DOHH2 (cell line): ENCODE results near the gene RNF167.

Source experiments
- EZH2phosphoT487 ChIP-seq: fragments of 200-600 bp; sonication (generic); IDR thresholded peaks from 2 replicates; pipeline ENCODE4 v1.6.1; 2017; ENCODE audit warnings: borderline replicate concordance, mild to moderate bottlenecking, antibody characterized with exemption, low read length, moderate library complexity, mixed read lengths
- TF ChIP-seq, protein P1 (sequence below): fragments of 200-600 bp; sonication (generic); IDR thresholded peaks from one replicate; pipeline ENCODE4 v1.5.1; 2014; ENCODE audit warnings: antibody characterized with exemption, mild to moderate bottlenecking, low read depth, low read length; ENCODE audit not compliant: poor library complexity, severe bottlenecking

DNA sequence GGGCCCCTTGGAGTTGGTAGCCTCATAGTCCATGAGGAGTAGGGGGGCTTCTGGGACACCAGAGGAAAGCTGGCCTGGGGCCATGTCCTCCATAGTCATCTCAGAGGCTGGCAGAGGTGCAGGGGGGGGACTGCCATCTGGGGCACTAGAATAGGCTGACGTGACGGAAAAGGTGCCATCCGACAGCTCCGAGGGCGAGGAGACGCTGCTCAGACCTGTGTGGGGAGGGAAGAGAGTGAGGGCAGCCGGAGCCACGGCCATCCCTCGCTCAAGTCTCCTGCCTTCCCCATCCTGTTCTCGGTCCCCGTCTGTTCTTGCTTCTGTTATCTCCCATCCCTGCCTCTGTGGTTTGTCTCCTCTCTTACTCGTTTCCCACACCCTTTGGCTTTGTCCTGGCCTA lies 32.3 kb downstream of the RNF167 start:
- TF ChIP-seq, protein P1, sequence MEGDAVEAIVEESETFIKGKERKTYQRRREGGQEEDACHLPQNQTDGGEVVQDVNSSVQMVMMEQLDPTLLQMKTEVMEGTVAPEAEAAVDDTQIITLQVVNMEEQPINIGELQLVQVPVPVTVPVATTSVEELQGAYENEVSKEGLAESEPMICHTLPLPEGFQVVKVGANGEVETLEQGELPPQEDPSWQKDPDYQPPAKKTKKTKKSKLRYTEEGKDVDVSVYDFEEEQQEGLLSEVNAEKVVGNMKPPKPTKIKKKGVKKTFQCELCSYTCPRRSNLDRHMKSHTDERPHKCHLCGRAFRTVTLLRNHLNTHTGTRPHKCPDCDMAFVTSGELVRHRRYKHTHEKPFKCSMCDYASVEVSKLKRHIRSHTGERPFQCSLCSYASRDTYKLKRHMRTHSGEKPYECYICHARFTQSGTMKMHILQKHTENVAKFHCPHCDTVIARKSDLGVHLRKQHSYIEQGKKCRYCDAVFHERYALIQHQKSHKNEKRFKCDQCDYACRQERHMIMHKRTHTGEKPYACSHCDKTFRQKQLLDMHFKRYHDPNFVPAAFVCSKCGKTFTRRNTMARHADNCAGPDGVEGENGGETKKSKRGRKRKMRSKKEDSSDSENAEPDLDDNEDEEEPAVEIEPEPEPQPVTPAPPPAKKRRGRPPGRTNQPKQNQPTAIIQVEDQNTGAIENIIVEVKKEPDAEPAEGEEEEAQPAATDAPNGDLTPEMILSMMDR: no peak
- no peak for TF ChIP-seq EZH2phosphoT487
